ENCODE results near the gene MAGEA4.

DNA sequence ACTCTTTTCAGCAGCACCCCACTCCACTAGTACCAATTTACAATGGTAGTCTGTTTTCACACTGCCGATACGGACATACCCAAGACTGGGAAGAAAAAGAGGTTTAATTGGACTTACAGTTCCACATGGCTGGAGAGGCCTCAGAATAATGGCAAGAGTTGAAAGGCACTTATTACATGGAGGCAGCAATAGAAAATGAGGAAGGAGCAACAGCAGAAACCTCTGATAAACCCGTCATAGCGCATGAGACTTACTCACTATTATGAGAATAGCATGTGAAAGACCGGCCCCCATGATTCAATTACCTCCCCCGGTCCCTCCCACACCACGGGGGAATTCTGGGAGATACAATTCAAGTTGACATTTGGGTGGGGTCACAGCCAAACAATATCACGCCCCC, 34.1 kb upstream of the MAGEA4 start:
- no peak for TF ChIP-seq CTCF (IDR thresholded peaks at IDR 0.05)
- TF ChIP-seq POLR2A (IDR thresholded peaks at IDR 0.05), result no peak
